ENCODE measurements around the gene ADORA2B. TPM values are rescaled to one million over a fixed set of nuclear protein-coding genes. Genes with fewer than 3 reads are reported as not detected.

Gene ADORA2B
- total RNA-seq, 6 experiments from 2014 or later: 0.16 to 0.62 (median 0.37) TPM; not detected in 1

GRCh38 chr17:15926039-15926740, 18.7 kb upstream of the ADORA2B start:
- intact Hi-C loops (cut with DNase I): no loop called here
- H3K4me3 ChIP-seq: no peak overlapping the region
- H3K36me3 ChIP-seq: no peaks in the 10 kb centered on the region
- WGBS (ENCODE audit: insufficient coverage, low coverage, low lambda C conversion rate, missing lambda C conversion rate): 68% methylated on average over 9 of the region's 9 CpGs
- TF ChIP-seq POLR2A (IDR thresholded peaks at IDR 0.05) (no peak), CTCF (IDR thresholded peaks at IDR 0.05) (no peak)
- no peaks in the 10 kb centered on the region for H3K4me1 ChIP-seq
- no peaks in the 10 kb centered on the region for H3K27me3 ChIP-seq
- no peak overlapping the region for H3K27ac ChIP-seq
- ATAC-seq (no peak), DNase-seq (no peak)
- H3K9me3 ChIP-seq: no peaks in the 10 kb centered on the region

- peak in 1 of 4 donors; percentile 28 for ATAC-seq
- Histone ChIP-seq H3K27me3 (no peaks in the 10 kb centered on the region), H3K4me1 (no peaks in the 10 kb centered on the region), H3K9me3 (no peaks in the 10 kb centered on the region), H3K36me3 (no peaks in the 10 kb centered on the region), H3K27ac (no peak overlapping the region), H3K4me3 (no peak overlapping the region)
- WGBS (ENCODE audit: insufficient coverage, low coverage, low lambda C conversion rate, missing lambda C conversion rate): 45% methylated on average over 9 of the region's 9 CpGs
- intact Hi-C loops (cut with DNase I): no loop called here
- TF ChIP-seq POLR2A (IDR thresholded peaks at IDR 0.05) (no peak), CTCF (IDR thresholded peaks at IDR 0.05) (no peak)
- no peak for DNase-seq
These were observed 16.6 kb upstream of the ADORA2B start for GRCh38 chr17:15928286-15928785.

GRCh38 chr17:15929941-15930340, 15.0 kb upstream of the ADORA2B start:
- Histone ChIP-seq H3K4me3 (no peak overlapping the region), H3K27ac (no peak overlapping the region), H3K27me3 (no peaks in the 10 kb centered on the region), H3K36me3 (no peaks in the 10 kb centered on the region), H3K9me3 (no peaks in the 10 kb centered on the region), H3K4me1 (no peaks in the 10 kb centered on the region)
- no peak for TF ChIP-seq POLR2A (IDR thresholded peaks at IDR 0.05)
- WGBS (ENCODE audit: insufficient coverage, low coverage, low lambda C conversion rate, missing lambda C conversion rate): 54% methylated on average over 2 of the region's 4 CpGs
- intact Hi-C loops (cut with DNase I): no loop called here
- ATAC-seq: no peak
- no peak for DNase-seq

- Histone ChIP-seq H3K27me3 (no peaks in the 10 kb centered on the region), H3K4me1 (no peaks in the 10 kb centered on the region), H3K36me3 (no peaks in the 10 kb centered on the region), H3K4me3 (no peak overlapping the region), H3K9me3 (no peaks in the 10 kb centered on the region), H3K27ac (no peak overlapping the region)
- WGBS (ENCODE audit: insufficient coverage, low coverage, low lambda C conversion rate, missing lambda C conversion rate): 35% methylated on average over 4 of the region's 6 CpGs
- no peak for DNase-seq
- no peak for ATAC-seq
- TF ChIP-seq CTCF (IDR thresholded peaks at IDR 0.05) (no peak), POLR2A (IDR thresholded peaks at IDR 0.05) (no peak)
- intact Hi-C loops (cut with DNase I): no loop called here
These were observed 14.5 kb upstream of the ADORA2B start for GRCh38 chr17:15930426-15930825.

GRCh38 chr17:15931394-15931793, 13.5 kb upstream of the ADORA2B start:
- H3K27ac ChIP-seq: no peak overlapping the region
- H3K27me3 ChIP-seq: no peaks in the 10 kb centered on the region
- ATAC-seq (no peak), DNase-seq (no peak)
- H3K4me3 ChIP-seq: no peak overlapping the region
- no peak for TF ChIP-seq CTCF (IDR thresholded peaks at IDR 0.05)
- TF ChIP-seq POLR2A (IDR thresholded peaks at IDR 0.05): no peak
- H3K4me1 ChIP-seq: no peaks in the 10 kb centered on the region
- intact Hi-C loops (cut with DNase I): no loop called here
- H3K36me3 ChIP-seq: no peaks in the 10 kb centered on the region
- no peaks in the 10 kb centered on the region for H3K9me3 ChIP-seq

Measured in right lobe of liver (tissue), 6 donors.